ENCODE measurements around the gene KPTN. TPM values are rescaled to one million over a fixed set of nuclear protein-coding genes. Genes with fewer than 3 reads are reported as not detected.

KPTN gene
- total RNA-seq, 1 experiment from 2014 or later: 8.0 TPM

GRCh38 chr19:47427241-47428176 is 56.5 kb downstream of the KPTN start:
- Histone ChIP-seq H3F3A (ENCODE audit: low read length, unreplicated experiment) (no peaks in the 10 kb centered on the region), H3K9me3 (ENCODE audit: low read length) (no peaks in the 10 kb centered on the region), H3K4me1 (ENCODE audit: insufficient read depth, low read length) (peaks cover 12% of the 10 kb centered on the region; the same call in 1 of the 2 replicates), H2AFZ (ENCODE audit: low read length) (peak overlapping the region; percentile 61), H4K20me1 (ENCODE audit: low read length) (no peaks in the 10 kb centered on the region), H3K27ac (ENCODE audit: low read length) (peak overlapping the region; percentile 27), H3K36me3 (ENCODE audit: low read depth, low read length) (no peaks in the 10 kb centered on the region; the same call in 1 of the 2 replicates), H3K27me3 (ENCODE audit: low read length) (peaks cover 15% of the 10 kb centered on the region), H3K4me2 (ENCODE audit: low read length) (peak overlapping the region; percentile 95), H3K9ac (ENCODE audit: low read length) (no peak overlapping the region), H3K4me3 (ENCODE audit: low read length) (peak overlapping the region; percentile 52), H3K79me2 (ENCODE audit: low read length) (no peaks in the 10 kb centered on the region), H3K9me2 (replicated peaks; ENCODE audit: low read length) (no peaks in the 10 kb centered on the region)
- CTCF ChIA-PET: interaction anchor here (0.6 to 1.7 kb wide), 5 partner anchors 9 to 271 kb away, joined by 3 to 13 read pairs (median 9); partner anchors contain the start of genes DHX34 and INAFM1
- no peak for TF ChIP-seq EZH2phosphoT487 (IDR thresholded peaks at IDR 0.05; ENCODE audit: borderline replicate concordance, low read length)
- TF ChIP-seq CTCF (conservative IDR thresholded peaks at IDR 0.05; ENCODE audit: low read depth, low read length): peak; percentile 70
- no peak for TF ChIP-seq EZH2 (IDR thresholded peaks at IDR 0.05; ENCODE audit: low read length, unreplicated experiment)
- BruUV-seq (replicated peaks): no TSS peak
- ATAC-seq (peak; percentile 44), DNase-seq (peak; percentile 74)
- intact Hi-C loops (cut with micrococcal nuclease): loop anchor here (5.0 kb wide), 1 partner anchor 130 kb away; no protein-coding TSS in a partner anchor
- POLR2A ChIA-PET (ENCODE audit: unreplicated experiment): interaction anchor here (1.2 kb wide), 1 partner anchor 263 kb away, joined by 4 read pairs; no protein-coding TSS in a partner anchor

Other genes with a start within 250 kb of the KPTN start
- gene CCDC9, start 227.7 kb downstream of the KPTN start, total RNA-seq (2014; rRNA removed): 8.3 and 12.4 TPM in 2 replicates
- 2.5 and 5.1 TPM in 2 replicates for gene INAFM1, start 209.3 kb downstream of the KPTN start, total RNA-seq (2014; rRNA removed)
- not detected in 2 replicates for gene C5AR1, start 174.4 kb downstream of the KPTN start, total RNA-seq (2014; rRNA removed)
- gene C5AR2, start 152.0 kb downstream of the KPTN start, total RNA-seq (2014; rRNA removed): not detected in 2 replicates
- gene DHX34, start 134.9 kb downstream of the KPTN start, total RNA-seq (2014; rRNA removed): 28.3 and 37.5 TPM in 2 replicates
- gene MEIS3, start 64.7 kb downstream of the KPTN start, total RNA-seq (2014; rRNA removed): 0.75 and 1.3 TPM in 2 replicates
- gene SLC8A2, start 12.3 kb downstream of the KPTN start, total RNA-seq (2014; rRNA removed): 0.33 TPM in 1 of 2 replicates, not detected in the other
- gene NAPA, start 30.8 kb upstream of the KPTN start, total RNA-seq (2014; rRNA removed): 75.1 and 95.9 TPM in 2 replicates
- not detected in 2 replicates for gene ZNF541, start 88.9 kb upstream of the KPTN start, total RNA-seq (2014; rRNA removed)
- gene BICRA, start 124.9 kb upstream of the KPTN start, total RNA-seq (2014; rRNA removed): 1.2 and 2.4 TPM in 2 replicates
- gene EHD2, start 229.2 kb upstream of the KPTN start, total RNA-seq (2014; rRNA removed): 0.11 and 1.4 TPM in 2 replicates

Measured in PC-3 (cell line).